Neural crest cell (in vitro differentiated cells): ENCODE data around the gene AFAP1L1. TPM values are rescaled to one million over a fixed set of nuclear protein-coding genes. Genes with fewer than 3 reads are reported as not detected.

Source experiments
- DNase-seq: peaks from one replicate; pipeline ENCODE4 v3.0.0; 2021; ENCODE audit warnings: low read depth, mixed read lengths, low spot score
- H3K27ac Mint-ChIP-seq: one replicate; pipeline ENCODE4 v1.8.0; 2021; ENCODE audit warnings: mild to moderate bottlenecking, mixed read lengths; ENCODE audit not compliant: unreplicated experiment
- H3K27me3 Mint-ChIP-seq: 2 replicates; pipeline ENCODE4 v1.8.0; 2021; ENCODE audit warnings: low read depth, mild to moderate bottlenecking, mixed read lengths
- H3K36me3 Mint-ChIP-seq: 2 replicates; pipeline ENCODE4 v1.8.0; 2021; ENCODE audit warnings: low read depth, mild to moderate bottlenecking, mixed read lengths
- H3K4me1 Mint-ChIP-seq: 2 replicates; pipeline ENCODE4 v1.8.0; 2021; ENCODE audit warnings: mixed read lengths
- H3K4me3 Mint-ChIP-seq: one replicate; pipeline ENCODE4 v1.8.0; 2021; ENCODE audit warnings: mild to moderate bottlenecking, mixed read lengths
- H3K9me3 Mint-ChIP-seq: 2 replicates; pipeline ENCODE4 v1.8.0; 2021; ENCODE audit warnings: mixed read lengths
- CTCF ChIP-seq: fragments of 200-600 bp; sonication (generic); conservative IDR thresholded peaks from 2 replicates; pipeline ENCODE4 v1.5.0; 2021; ENCODE audit warnings: antibody characterized with exemption, mild to moderate bottlenecking
- total RNA-seq: library from RNA; stranded (reverse); gene quantifications from 2 replicates; pipeline ENCODE4 v1.2.1, GENCODE V29; 2021

Gene AFAP1L1
- total RNA-seq, 1 donor from 2014 or later, result 11.6 TPM

GRCh38 chr5:149298163-149298562 lies 26.5 kb downstream of the AFAP1L1 start:
- peaks cover 7% of the 10 kb centered on the region for H3K4me1 Mint-ChIP-seq

GRCh38 chr5:149298842-149299404 lies 27.3 kb downstream of the AFAP1L1 start:
- H3K9me3 Mint-ChIP-seq, result no peaks in the 10 kb centered on the region
- H3K27me3 Mint-ChIP-seq, result no peaks in the 10 kb centered on the region
- no peak overlapping the region for H3K4me3 Mint-ChIP-seq
- no peak for TF ChIP-seq CTCF
- no peak overlapping the region for H3K27ac Mint-ChIP-seq
- peaks cover 7% of the 10 kb centered on the region for H3K4me1 Mint-ChIP-seq
- no peaks in the 10 kb centered on the region for H3K36me3 Mint-ChIP-seq
- DNase-seq, result no peak

More at GRCh38 chr5:149298163-149298562, 26.5 kb downstream of the AFAP1L1 start:
- H3K9me3 Mint-ChIP-seq, result no peaks in the 10 kb centered on the region
- no peak overlapping the region for H3K27ac Mint-ChIP-seq
- H3K27me3 Mint-ChIP-seq, result no peaks in the 10 kb centered on the region
- DNase-seq, result no peak
- no peak overlapping the region for H3K4me3 Mint-ChIP-seq
- no peak for TF ChIP-seq CTCF
- H3K36me3 Mint-ChIP-seq, result no peaks in the 10 kb centered on the region

- Mint-ChIP-seq H3K4me3 (no peak overlapping the region), H3K9me3 (no peaks in the 10 kb centered on the region), H3K4me1 (peaks cover 7% of the 10 kb centered on the region), H3K27ac (peak overlapping the region; percentile 67), H3K27me3 (no peaks in the 10 kb centered on the region), H3K36me3 (no peaks in the 10 kb centered on the region)
- DNase-seq, result no peak
- TF ChIP-seq CTCF, result no peak
These were observed 27.9 kb downstream of the AFAP1L1 start for GRCh38 chr5:149299451-149300054.

- TF ChIP-seq CTCF, result no peak
- Mint-ChIP-seq H3K36me3 (no peaks in the 10 kb centered on the region), H3K27ac (no peak overlapping the region), H3K4me3 (no peak overlapping the region), H3K9me3 (no peaks in the 10 kb centered on the region), H3K4me1 (peaks cover under 1% of the 10 kb centered on the region), H3K27me3 (no peaks in the 10 kb centered on the region)
- no peak for DNase-seq
These were observed 28.8 kb downstream of the AFAP1L1 start for GRCh38 chr5:149300441-149300840.

- no peak for TF ChIP-seq CTCF
- Mint-ChIP-seq H3K4me1 (no peaks in the 10 kb centered on the region), H3K4me3 (no peak overlapping the region), H3K9me3 (no peaks in the 10 kb centered on the region), H3K27ac (no peak overlapping the region), H3K36me3 (no peaks in the 10 kb centered on the region), H3K27me3 (no peaks in the 10 kb centered on the region)
- DNase-seq, result no peak
These were observed 29.5 kb downstream of the AFAP1L1 start for GRCh38 chr5:149301049-149301743.
